GM12878 (cell line): ENCODE results near the gene SELPLG. TPM values are rescaled to one million over a fixed set of nuclear protein-coding genes. Genes with fewer than 3 reads are reported as not detected.

Experiments used
- ATAC-seq: fragments of 200-7000 bp; cut with Tn5 transposase; 3 replicates; pipeline ENCODE4 v1.9.1; 2020; ENCODE audit warnings: mild to moderate bottlenecking, moderate library complexity
- BruUV-seq: library from RNA; stranded (reverse); fragments of 400-500 nt; replicated peaks from 2 replicates; lab custom pipeline; 2021; lab: Mats Ljungman, UMichigan
- CTCF ChIA-PET: fragments of 300-600 bp; sonication (Branson Sonifier 250); formaldehyde crosslinking; extraction: SDS; loops from one replicate; lab custom pipeline; 2021; ENCODE audit warnings: inconsistent platforms; lab: Yijun Ruan, JAX
- POLR2A ChIA-PET: fragments of 350-600 bp; formaldehyde crosslinking; extraction: SDS; loops from one replicate; lab custom pipeline; 2021; ENCODE audit warnings: inconsistent platforms; lab: Charles Lee
- RAD21 ChIA-PET: fragments of 300-600 bp; sonication (Branson Sonifier 250); formaldehyde crosslinking; loops from one replicate; lab custom pipeline; 2023; ENCODE audit warnings: antibody characterized with exemption; ENCODE audit not compliant: unreplicated experiment; lab: Charles Lee
- SMC1A ChIA-PET: fragments of 300-600 bp; sonication (Branson Sonifier 250); formaldehyde crosslinking; loops from one replicate; lab custom pipeline; 2023; ENCODE audit not compliant: unreplicated experiment, uncharacterized antibody; lab: Charles Lee
- DNase-seq: peaks from one replicate; pipeline ENCODE4 v3.0.0-alpha.2; 2011; ENCODE audit warnings: low read depth, low spot score
- FAIRE-seq: peaks from 3 replicates; lab custom pipeline; 2011; peaks lifted over from hg19 to GRCh38; lab: Jason Lieb, UNC
- H2AFZ ChIP-seq: 2 replicates; pipeline ENCODE4 v1.6.0; 2011; ENCODE audit warnings: low read depth, low read length, control low read depth; ENCODE audit not compliant: control insufficient read depth
- H3K27ac ChIP-seq: 2 replicates; pipeline ENCODE4 v1.5.1; 2011; ENCODE audit warnings: control low read depth; ENCODE audit not compliant: control insufficient read depth, insufficient read depth
- H3K27me3 ChIP-seq, 2 experiments: replicated peaks in 1 of 2; 2 replicates each; pipeline versions ENCODE4 v1.6.0 to v1.6.1; 2011; ENCODE audit warnings: low read length in 1 of 2; ENCODE audit not compliant: control insufficient read depth in 2 of 2, insufficient read depth in 2 of 2
- H3K36me3 ChIP-seq, 2 experiments: 2 replicates each; pipeline ENCODE4 v1.5.1; 2011; ENCODE audit warnings: low read length in 1 of 2; ENCODE audit not compliant: control insufficient read depth in 2 of 2, insufficient read depth in 2 of 2
- H3K4me1 ChIP-seq: 2 replicates; pipeline ENCODE4 v1.6.1; 2011; ENCODE audit warnings: mild to moderate bottlenecking, low read length, moderate library complexity, mixed read lengths; ENCODE audit not compliant: control insufficient read depth, insufficient read depth
- H3K4me2 ChIP-seq: 2 replicates; pipeline ENCODE4 v1.6.0; 2011; ENCODE audit warnings: control low read depth; ENCODE audit not compliant: control insufficient read depth, insufficient read depth
- H3K4me3 ChIP-seq: fragments of 200-600 bp; sonication (generic); 2 replicates; pipeline ENCODE4 v1.5.1; 2016
- H3K79me2 ChIP-seq: 2 replicates; pipeline ENCODE4 v1.6.0; 2011; ENCODE audit warnings: low read length; ENCODE audit not compliant: control insufficient read depth, insufficient read depth
- H3K9ac ChIP-seq: 2 replicates; pipeline ENCODE4 v1.8.0; 2011; ENCODE audit warnings: low read length, control low read depth, mixed read lengths; ENCODE audit not compliant: control insufficient read depth, insufficient read depth
- H3K9me3 ChIP-seq: replicated peaks from 3 replicates; pipeline ENCODE4 v1.5.1; 2011; ENCODE audit warnings: mild to moderate bottlenecking, low read length; ENCODE audit not compliant: control insufficient read depth, insufficient read depth
- H4K20me1 ChIP-seq: 2 replicates; pipeline ENCODE4 v1.6.0; 2011; ENCODE audit not compliant: control insufficient read depth, insufficient read depth
- EED ChIP-seq: sonication (generic); IDR thresholded peaks from 2 replicates; pipeline ENCODE4 v1.6.1; 2016; ENCODE audit warnings: antibody characterized with exemption, low read depth
- IKZF2 ChIP-seq, 2 experiments: fragments of 450-650 bp; IDR thresholded peaks; 2 replicates each; pipeline ENCODE4 v1.6.1; 2017; ENCODE audit warnings: mild to moderate bottlenecking in 2 of 2, moderate library complexity in 2 of 2
- MYC ChIP-seq: IDR thresholded peaks from 2 replicates; pipeline ENCODE4 v1.6.1; 2011; ENCODE audit warnings: mild to moderate bottlenecking, low read length, moderate library complexity, inconsistent platforms; ENCODE audit not compliant: insufficient read depth, insufficient replicate concordance, insufficient read length, severe bottlenecking
- NFYB ChIP-seq: IDR thresholded peaks from 2 replicates; pipeline ENCODE4 v1.6.1; 2011; ENCODE audit warnings: low read depth, mild to moderate bottlenecking, low read length, improper control_type of control experiment, moderate library complexity; ENCODE audit not compliant: insufficient read depth
- NR2F1 ChIP-seq: fragments of 450-650 bp; conservative IDR thresholded peaks from 2 replicates; pipeline ENCODE4 v1.6.1; 2017; ENCODE audit warnings: mild to moderate bottlenecking
- NRF1 ChIP-seq: conservative IDR thresholded peaks from 2 replicates; pipeline ENCODE4 v1.6.1; 2011; ENCODE audit warnings: mild to moderate bottlenecking, low read depth, low read length, improper control_type of control experiment
- POLR2AphosphoS2 ChIP-seq: IDR thresholded peaks from 2 replicates; pipeline ENCODE4 v1.6.1; 2011; ENCODE audit warnings: low read depth, mild to moderate bottlenecking, low read length, improper control_type of control experiment, moderate library complexity
- RAD51 ChIP-seq: fragments of 450-650 bp; IDR thresholded peaks from 2 replicates; pipeline ENCODE4 v1.6.1; 2016; ENCODE audit warnings: moderate library complexity, mild to moderate bottlenecking, inconsistent platforms
- SREBF1 ChIP-seq: IDR thresholded peaks from 2 replicates; pipeline ENCODE4 v1.6.1; 2012; ENCODE audit warnings: mild to moderate bottlenecking, low read length
- ZBED1 ChIP-seq: IDR thresholded peaks from 2 replicates; pipeline ENCODE4 v1.6.1; 2016; ENCODE audit warnings: borderline replicate concordance
- ZNF207 ChIP-seq: fragments of 450-650 bp; IDR thresholded peaks from 2 replicates; pipeline ENCODE4 v1.6.1; 2014; ENCODE audit warnings: antibody characterized with exemption, mild to moderate bottlenecking, borderline replicate concordance
- ZNF592 ChIP-seq: fragments of 450-650 bp; IDR thresholded peaks from 2 replicates; pipeline ENCODE4 v1.6.1; 2017; ENCODE audit warnings: mild to moderate bottlenecking, moderate library complexity
- ZZZ3 ChIP-seq: IDR thresholded peaks from 2 replicates; pipeline ENCODE4 v1.6.1; 2011; ENCODE audit warnings: low read depth; ENCODE audit not compliant: control insufficient read depth, insufficient read length
- WGBS: methylation state at CpG from one replicate; pipeline ENCODE4 v1.1.6; 2016; ENCODE audit warnings: low lambda C conversion rate; ENCODE audit not compliant: insufficient replicate concordance, insufficient coverage; ENCODE audit errors: missing lambda C conversion rate; 5-methylcytosine and 5-hydroxymethylcytosine counted together
- in situ Hi-C: fragments of 300-500 bp; cut with MboI; formaldehyde crosslinking; loops from 9 replicates; pipeline ENCODE4 v1.14.3; 2018; ENCODE audit warnings: mixed read lengths
- intact Hi-C: fragments of 100-400 bp; cut with micrococcal nuclease; formaldehyde crosslinking; loops from one replicate; pipeline ENCODE4 v1.14.2; 2022; ENCODE audit not compliant: unreplicated experiment
- polyA plus RNA-seq, 11 experiments: library from polyadenylated mRNA; depleted of rRNA in 4 of 11; unstranded in 6 of 11; stranded (reverse) in 5 of 11; fragments of >200 nt; fragmentation: Nextera tagmentation in 4 of 11; fragmentation: Illumina TruSeq in 1 of 11; extraction: Ambion mirVana in 4 of 11; extraction: Trizol in 1 of 11; gene quantifications; 1 replicate in 1 of 11; 2 replicates in 10 of 11; pipeline versions ENCODE4 v1.2.1 to v1.2.3, GENCODE V29; 2011 to 2016; ENCODE audit warnings: inconsistent platforms in 2 of 11, missing spikeins in 2 of 11, low read depth in 1 of 11
- total RNA-seq, 4 experiments: library from RNA; depleted of rRNA in 3 of 4; stranded (reverse); fragments of >200 nt in 3 of 4; fragmentation: Illumina TruSeq in 1 of 4; extraction: Trizol in 1 of 4; gene quantifications; 2 replicates each; pipeline versions ENCODE4 v1.2.1 to v1.2.3, GENCODE V29; 2013 to 2021
- TF ChIP-seq, protein P1 (sequence below): fragments of 450-650 bp; IDR thresholded peaks from 2 replicates; pipeline ENCODE4 v1.6.1; 2016; ENCODE audit warnings: mild to moderate bottlenecking, moderate library complexity, borderline replicate concordance
- TF ChIP-seq, protein P2 (sequence below): IDR thresholded peaks from 2 replicates; pipeline ENCODE4 v1.6.1; 2011; ENCODE audit warnings: low read depth, low read length, improper control_type of control experiment, borderline replicate concordance

Gene SELPLG
- total and polyA plus RNA-seq, 10 of the 15 experiments (the other 5 are each of a cell fraction or from before 2014, with no cell fraction given) = 3.2 to 32.3 (median 23.9) TPM

GRCh38 chr12:108586306-108586705 lies 47.4 kb downstream of the SELPLG start (continued):
- TF ChIP-seq, protein P1, sequence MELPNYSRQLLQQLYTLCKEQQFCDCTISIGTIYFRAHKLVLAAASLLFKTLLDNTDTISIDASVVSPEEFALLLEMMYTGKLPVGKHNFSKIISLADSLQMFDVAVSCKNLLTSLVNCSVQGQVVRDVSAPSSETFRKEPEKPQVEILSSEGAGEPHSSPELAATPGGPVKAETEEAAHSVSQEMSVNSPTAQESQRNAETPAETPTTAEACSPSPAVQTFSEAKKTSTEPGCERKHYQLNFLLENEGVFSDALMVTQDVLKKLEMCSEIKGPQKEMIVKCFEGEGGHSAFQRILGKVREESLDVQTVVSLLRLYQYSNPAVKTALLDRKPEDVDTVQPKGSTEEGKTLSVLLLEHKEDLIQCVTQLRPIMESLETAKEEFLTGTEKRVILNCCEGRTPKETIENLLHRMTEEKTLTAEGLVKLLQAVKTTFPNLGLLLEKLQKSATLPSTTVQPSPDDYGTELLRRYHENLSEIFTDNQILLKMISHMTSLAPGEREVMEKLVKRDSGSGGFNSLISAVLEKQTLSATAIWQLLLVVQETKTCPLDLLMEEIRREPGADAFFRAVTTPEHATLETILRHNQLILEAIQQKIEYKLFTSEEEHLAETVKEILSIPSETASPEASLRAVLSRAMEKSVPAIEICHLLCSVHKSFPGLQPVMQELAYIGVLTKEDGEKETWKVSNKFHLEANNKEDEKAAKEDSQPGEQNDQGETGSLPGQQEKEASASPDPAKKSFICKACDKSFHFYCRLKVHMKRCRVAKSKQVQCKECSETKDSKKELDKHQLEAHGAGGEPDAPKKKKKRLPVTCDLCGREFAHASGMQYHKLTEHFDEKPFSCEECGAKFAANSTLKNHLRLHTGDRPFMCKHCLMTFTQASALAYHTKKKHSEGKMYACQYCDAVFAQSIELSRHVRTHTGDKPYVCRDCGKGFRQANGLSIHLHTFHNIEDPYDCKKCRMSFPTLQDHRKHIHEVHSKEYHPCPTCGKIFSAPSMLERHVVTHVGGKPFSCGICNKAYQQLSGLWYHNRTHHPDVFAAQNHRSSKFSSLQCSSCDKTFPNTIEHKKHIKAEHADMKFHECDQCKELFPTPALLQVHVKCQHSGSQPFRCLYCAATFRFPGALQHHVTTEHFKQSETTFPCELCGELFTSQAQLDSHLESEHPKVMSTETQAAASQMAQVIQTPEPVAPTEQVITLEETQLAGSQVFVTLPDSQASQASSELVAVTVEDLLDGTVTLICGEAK = no peak
- TF ChIP-seq ZZZ3 = no peak
- no peak for TF ChIP-seq ZBED1
- no peak for TF ChIP-seq EED
- no peak for TF ChIP-seq MYC

GRCh38 chr12:108585864-108586263 lies 47.8 kb downstream of the SELPLG start:
- ATAC-seq = no peak
- Histone ChIP-seq H3K4me2 (no peak overlapping the region), H3K4me3 (no peak overlapping the region), H3K79me2 (no peaks in the 10 kb centered on the region), H3K9me3 (no peaks in the 10 kb centered on the region), H3K36me3 (no peaks in the 10 kb centered on the region), H2AFZ (no peak overlapping the region), H3K27me3 (no peaks in the 10 kb centered on the region), H4K20me1 (no peaks in the 10 kb centered on the region), H3K27ac (no peak overlapping the region), H3K9ac (no peak overlapping the region), H3K4me1 (no peaks in the 10 kb centered on the region; the same call in 1 of the 2 replicates)
- ChIA-PET POLR2A (interaction anchor here (1.0 kb wide), 1 partner anchor 15 kb away, joined by 3 read pairs; no protein-coding TSS in a partner anchor), RAD21 (no interaction called here), CTCF (interaction anchor here (0.5 to 1.4 kb wide), 4 partner anchors 10 to 56 kb away, joined by 3 to 6 read pairs (median 4); no protein-coding TSS in a partner anchor), SMC1A (interaction anchor here (0.6 to 2.8 kb wide), 2 partner anchors 10 to 13 kb away, joined by 3 to 8 read pairs; no protein-coding TSS in a partner anchor)
- BruUV-seq = no TSS peak
- intact Hi-C loops = no loop called here
- no peak for DNase-seq
- in situ Hi-C loops = no loop called here
- no peak for FAIRE-seq
- WGBS = 66% methylated on average over 4 of the region's 4 CpGs
- TF ChIP-seq NRF1 (no peak), NFYB (no peak), ZNF592 (no peak), POLR2AphosphoS2 (no peak), IKZF2 (IDR thresholded peaks at IDR 0.05) (no peak), ZNF207 (no peak), NR2F1 (no peak), SREBF1 (no peak), RAD51 (no peak)
- TF ChIP-seq, protein P2, sequence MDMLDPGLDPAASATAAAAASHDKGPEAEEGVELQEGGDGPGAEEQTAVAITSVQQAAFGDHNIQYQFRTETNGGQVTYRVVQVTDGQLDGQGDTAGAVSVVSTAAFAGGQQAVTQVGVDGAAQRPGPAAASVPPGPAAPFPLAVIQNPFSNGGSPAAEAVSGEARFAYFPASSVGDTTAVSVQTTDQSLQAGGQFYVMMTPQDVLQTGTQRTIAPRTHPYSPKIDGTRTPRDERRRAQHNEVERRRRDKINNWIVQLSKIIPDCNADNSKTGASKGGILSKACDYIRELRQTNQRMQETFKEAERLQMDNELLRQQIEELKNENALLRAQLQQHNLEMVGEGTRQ = no peak
